Lung (tissue), 12 donors: Measurements from ENCODE around the gene LMF1. TPM values are rescaled to one million over a fixed set of nuclear protein-coding genes. Genes with fewer than 3 reads are reported as not detected.

Experiments
- ATAC-seq: fragments of 200-7000 bp; cut with Tn5 transposase; one replicate; pipeline ENCODE4 v1.9.1; 2020; ENCODE audit warnings: moderate number of reproducible peaks; ENCODE audit not compliant: insufficient read depth, low FRiP score
- DNase-seq, 3 donors: peaks; one replicate each; pipeline ENCODE4 v3.0.0-alpha.2; 2013 to 2017
- H3K27ac ChIP-seq, 2 donors: one replicate each; pipeline ENCODE4 v1.5.1; 2013; ENCODE audit warnings: mild to moderate bottlenecking in 2 of 2, moderate library complexity in 2 of 2, control low read depth in 1 of 2, inconsistent platforms in 1 of 2, low read depth in 1 of 2, low read length in 1 of 2
- H3K27me3 ChIP-seq, 3 donors: one replicate each; pipeline ENCODE4 v1.5.1; 2013; ENCODE audit warnings: low read length in 2 of 3; ENCODE audit not compliant: control insufficient read depth in 3 of 3, insufficient read depth in 3 of 3
- H3K36me3 ChIP-seq, 4 donors: one replicate each; pipeline ENCODE4 v1.5.1; 2013; ENCODE audit warnings: low read length in 4 of 4, mild to moderate bottlenecking in 1 of 4, moderate library complexity in 1 of 4; ENCODE audit not compliant: control insufficient read depth in 4 of 4, insufficient read depth in 4 of 4
- H3K4me1 ChIP-seq, 5 donors: one replicate each; pipeline ENCODE4 v1.5.1; 2013; ENCODE audit warnings: low read length in 5 of 5, mild to moderate bottlenecking in 2 of 5, moderate library complexity in 1 of 5; ENCODE audit not compliant: control insufficient read depth in 5 of 5, insufficient read depth in 5 of 5
- H3K4me3 ChIP-seq: one replicate; pipeline ENCODE4 v1.5.1; 2013; ENCODE audit warnings: mild to moderate bottlenecking, control low read depth, moderate library complexity
- H3K9ac ChIP-seq, 2 donors: one replicate each; pipeline ENCODE4 v1.5.1; 2013; ENCODE audit warnings: low read length in 2 of 2, control low read depth in 1 of 2; ENCODE audit not compliant: insufficient read depth in 1 of 2
- H3K9me3 ChIP-seq, 4 donors: one replicate each; pipeline ENCODE4 v1.5.1; 2013; ENCODE audit warnings: low read length in 3 of 4, mild to moderate bottlenecking in 1 of 4, moderate library complexity in 1 of 4; ENCODE audit not compliant: control insufficient read depth in 4 of 4, insufficient read depth in 3 of 4
- CTCF ChIP-seq: IDR thresholded peaks from 2 replicates; pipeline ENCODE4 v1.5.1; 2012; ENCODE audit warnings: mild to moderate bottlenecking; ENCODE audit errors: control extremely low read depth, extremely low read depth
- WGBS, 2 donors: extraction: QIAGEN DNeasy Blood & Tissue Kit; methylation state at CpG; one replicate each; pipeline ENCODE4 v1.1.7; 2013; 5-methylcytosine and 5-hydroxymethylcytosine counted together
- polyA plus RNA-seq, 2 donors: library from polyadenylated mRNA; stranded (reverse); fragments of 200-250 nt; gene quantifications; one replicate each; pipeline ENCODE4 v1.2.1, GENCODE V29; 2013
- total RNA-seq, 2 donors: library from RNA; depleted of rRNA in 1 of 2; stranded (reverse); fragments of >200 nt in 1 of 2; gene quantifications; one replicate each; pipeline ENCODE4 v1.2.1, GENCODE V29; 2014 to 2021
- donor health status: control.
- donor health status: control.
- donor health status: Bipolar disorder and iron deficiency.
- donor health status: healthy.
- donor health status: DM: yes; HTN: yes; CAD: no.

The LMF1 gene
- total and polyA plus RNA-seq, 4 donors = 9.1 to 23.7 (median 20.6) TPM

- H3K9ac ChIP-seq = no peak overlapping the region
Measured at GRCh38 chr16:921321-921905, 49.4 kb downstream of the LMF1 start.

GRCh38 chr16:920717-921116 lies 50.1 kb downstream of the LMF1 start:
- H3K9ac ChIP-seq = no peak overlapping the region
- ATAC-seq = no peak
- 79 to 89% methylated on average over 18 of the region's 18 CpGs for WGBS, 2 donors
- DNase-seq = peak; percentile 58 to 79 (median 67)
- H3K4me1 ChIP-seq = peaks cover 0 to 24% (median 4%) of the 10 kb centered on the region in 5 donors
- no peak overlapping the region for H3K4me3 ChIP-seq
- no peak for TF ChIP-seq CTCF
- peaks cover 0 to 6% (median 1%) of the 10 kb centered on the region in 4 donors for H3K9me3 ChIP-seq
- no peak overlapping the region for H3K27ac ChIP-seq
- peaks cover 0 to 10% (median 4%) of the 10 kb centered on the region in 4 donors for H3K36me3 ChIP-seq
- no peaks in the 10 kb centered on the region for H3K27me3 ChIP-seq

More at GRCh38 chr16:921321-921905, 49.4 kb downstream of the LMF1 start:
- DNase-seq = peak in 1 of 3 donors; percentile 25
- Histone ChIP-seq H3K36me3 (peaks cover 0 to 10% (median 9%) of the 10 kb centered on the region in 4 donors), H3K4me1 (peaks cover 0 to 24% (median 4%) of the 10 kb centered on the region in 5 donors), H3K27me3 (no peaks in the 10 kb centered on the region), H3K9me3 (peaks cover 0 to 6% (median 3%) of the 10 kb centered on the region in 4 donors), H3K27ac (no peak overlapping the region), H3K4me3 (no peak overlapping the region)
- WGBS, 2 donors = 92 to 93% methylated on average over 32 of the region's 32 CpGs
- no peak for ATAC-seq
- no peak for TF ChIP-seq CTCF

DNA sequence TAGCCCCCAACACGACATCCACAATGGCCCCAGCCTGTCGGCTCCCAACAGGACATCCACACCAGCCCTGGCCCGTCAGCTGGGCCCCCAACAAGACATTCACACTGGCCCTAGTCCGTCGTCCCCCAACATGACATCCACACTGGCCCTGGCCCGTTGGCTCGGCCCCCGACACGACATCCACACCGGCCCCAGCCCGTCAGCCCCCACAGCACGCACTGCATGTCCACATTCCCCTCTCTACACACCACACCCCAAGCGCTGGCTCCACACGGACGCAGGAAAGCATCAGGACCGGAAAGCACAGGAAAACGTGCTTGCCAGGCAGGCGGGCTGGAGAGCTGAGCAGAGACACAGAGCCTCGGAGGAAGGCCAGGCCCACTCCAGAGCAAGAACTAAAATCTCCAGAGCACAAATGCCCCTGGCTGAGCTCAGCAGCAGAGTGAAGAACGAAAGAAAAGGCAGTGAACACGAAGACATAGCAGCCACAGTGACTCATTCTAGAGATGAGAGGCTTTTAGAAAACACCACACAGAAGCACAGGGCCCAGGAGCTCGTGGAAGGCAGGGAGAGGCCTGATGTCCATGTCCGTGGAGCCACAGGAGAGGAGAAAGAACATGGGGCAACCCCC lies 50.6 kb downstream of the LMF1 start:
- Histone ChIP-seq H3K27me3 (no peaks in the 10 kb centered on the region), H3K9ac (no peak overlapping the region), H3K27ac (peak overlapping the region in 1 of 2 donors; percentile 40), H3K9me3 (peaks cover 0 to 6% (median 1%) of the 10 kb centered on the region in 4 donors), H3K36me3 (peaks cover 0 to 10% (median 4%) of the 10 kb centered on the region in 4 donors), H3K4me3 (no peak overlapping the region), H3K4me1 (peaks cover 0 to 24% (median 4%) of the 10 kb centered on the region in 5 donors)
- no peak for ATAC-seq
- WGBS, 2 donors = 78 to 82% methylated on average over 23 of the region's 23 CpGs
- peak; percentile 29 to 60 (median 38) for DNase-seq
- TF ChIP-seq CTCF = no peak
